Loucy (cell line): ENCODE data around the gene C2CD4C.

ENCODE experiments used
- H2AFZ ChIP-seq: fragments of 200-600 bp; sonication (generic); 2 replicates; pipeline ENCODE4 v1.6.0; 2016; ENCODE audit warnings: antibody characterized with exemption, mild to moderate bottlenecking, low read length, moderate library complexity
- H3F3A ChIP-seq: fragments of 200-600 bp; 2 replicates; pipeline ENCODE4 v1.6.0; 2016; ENCODE audit warnings: antibody characterized with exemption, low read depth, mild to moderate bottlenecking
- H3K27me3 ChIP-seq: fragments of 200-600 bp; sonication (generic); 2 replicates; pipeline ENCODE4 v1.6.1; 2014; ENCODE audit warnings: low read length, mild to moderate bottlenecking; ENCODE audit not compliant: insufficient read depth, poor library complexity, severe bottlenecking
- H3K36me3 ChIP-seq: fragments of 200-600 bp; sonication (generic); 2 replicates; pipeline ENCODE4 v1.6.1; 2016; ENCODE audit warnings: low read length; ENCODE audit not compliant: insufficient read depth
- H3K4me1 ChIP-seq: fragments of 200-600 bp; sonication (generic); 2 replicates; pipeline ENCODE4 v1.5.1; 2014; ENCODE audit warnings: low read length, mild to moderate bottlenecking; ENCODE audit not compliant: insufficient read depth, poor library complexity, severe bottlenecking
- H3K4me2 ChIP-seq: fragments of 200-600 bp; sonication (generic); 2 replicates; pipeline ENCODE4 v1.6.0; 2014; ENCODE audit warnings: antibody characterized with exemption, low read length, low read depth, mild to moderate bottlenecking; ENCODE audit not compliant: poor library complexity, severe bottlenecking
- H3K4me3 ChIP-seq: fragments of 200-600 bp; sonication (generic); 2 replicates; pipeline ENCODE4 v1.5.1; 2014; ENCODE audit warnings: low read length, mild to moderate bottlenecking, mixed read lengths; ENCODE audit not compliant: poor library complexity, severe bottlenecking
- H3K79me2 ChIP-seq: fragments of 200-600 bp; sonication (generic); 2 replicates; pipeline ENCODE4 v1.6.1; 2014; ENCODE audit warnings: low read length; ENCODE audit not compliant: insufficient read depth
- H3K9ac ChIP-seq: fragments of 200-600 bp; sonication (generic); 2 replicates; pipeline ENCODE4 v1.6.0; 2014; ENCODE audit warnings: mild to moderate bottlenecking, low read depth, low read length, moderate library complexity; ENCODE audit not compliant: poor library complexity, severe bottlenecking
- H3K9me2 ChIP-seq: fragments of 200-600 bp; sonication (generic); replicated peaks from 2 replicates; pipeline ENCODE4 v1.6.1; 2016; ENCODE audit warnings: low read depth, low read length, mixed read lengths
- H3K9me3 ChIP-seq: fragments of 200-600 bp; sonication (generic); 2 replicates; pipeline ENCODE4 v1.6.1; 2014; ENCODE audit warnings: mild to moderate bottlenecking, antibody characterized with exemption, low read length, low read depth; ENCODE audit not compliant: insufficient read depth
- H4K20me1 ChIP-seq: fragments of 200-600 bp; sonication (generic); 2 replicates; pipeline ENCODE4 v1.6.0; 2014; ENCODE audit warnings: antibody characterized with exemption, low read length, mild to moderate bottlenecking; ENCODE audit not compliant: insufficient read depth, poor library complexity, severe bottlenecking
- CTCF ChIP-seq: fragments of 200-600 bp; sonication (generic); conservative IDR thresholded peaks from 2 replicates; pipeline ENCODE4 v1.5.1; 2014; ENCODE audit warnings: mild to moderate bottlenecking, antibody characterized with exemption, low read length
- EZH2phosphoT487 ChIP-seq: fragments of 200-600 bp; IDR thresholded peaks from 2 replicates; pipeline ENCODE4 v1.6.1; 2018; ENCODE audit warnings: antibody characterized with exemption, mild to moderate bottlenecking, moderate library complexity, borderline replicate concordance

Gene C2CD4C

GRCh38 chr19:456547-457110, 47.7 kb upstream of the C2CD4C start:
- Histone ChIP-seq H3K79me2 (no peaks in the 10 kb centered on the region), H3K27me3 (no peaks in the 10 kb centered on the region), H4K20me1 (no peaks in the 10 kb centered on the region), H3K9me3 (peaks cover 21% of the 10 kb centered on the region; the same call in 1 of the 2 replicates), H3K4me3 (no peak overlapping the region), H3K4me2 (no peak overlapping the region), H3K36me3 (no peaks in the 10 kb centered on the region), H3K9ac (no peak overlapping the region), H3F3A (no peaks in the 10 kb centered on the region), H3K4me1 (no peaks in the 10 kb centered on the region), H3K9me2 (no peaks in the 10 kb centered on the region), H2AFZ (no peak overlapping the region)
- no peak for TF ChIP-seq CTCF
- no peak for TF ChIP-seq EZH2phosphoT487

GRCh38 chr19:455851-456546, 47.1 kb upstream of the C2CD4C start:
- H3K27me3 ChIP-seq: no peaks in the 10 kb centered on the region
- no peak overlapping the region for H3K4me3 ChIP-seq
- H3K9me2 ChIP-seq: no peaks in the 10 kb centered on the region
- H4K20me1 ChIP-seq: no peaks in the 10 kb centered on the region
- H3K36me3 ChIP-seq: no peaks in the 10 kb centered on the region
- peaks cover 27% of the 10 kb centered on the region; the same call in 1 of the 2 replicates for H3K9me3 ChIP-seq
- H3K4me1 ChIP-seq: no peaks in the 10 kb centered on the region
- no peak overlapping the region for H3K4me2 ChIP-seq
- H2AFZ ChIP-seq: no peak overlapping the region
- H3K79me2 ChIP-seq: no peaks in the 10 kb centered on the region
- TF ChIP-seq CTCF (no peak), EZH2phosphoT487 (no peak)
- no peak overlapping the region for H3K9ac ChIP-seq
- no peaks in the 10 kb centered on the region; the same call in 1 of the 2 replicates for H3F3A ChIP-seq

GRCh38 chr19:455031-455705, 46.2 kb upstream of the C2CD4C start:
- Histone ChIP-seq H4K20me1 (no peaks in the 10 kb centered on the region), H3K27me3 (no peaks in the 10 kb centered on the region), H2AFZ (no peak overlapping the region), H3K9ac (no peak overlapping the region), H3K4me3 (no peak overlapping the region), H3K9me2 (no peaks in the 10 kb centered on the region), H3K9me3 (peaks cover 31% of the 10 kb centered on the region; the same call in 1 of the 2 replicates), H3F3A (no peaks in the 10 kb centered on the region; the same call in 1 of the 2 replicates), H3K4me1 (no peaks in the 10 kb centered on the region), H3K4me2 (no peak overlapping the region), H3K36me3 (no peaks in the 10 kb centered on the region), H3K79me2 (no peaks in the 10 kb centered on the region)
- TF ChIP-seq EZH2phosphoT487 (no peak), CTCF (no peak)
